Activated CD8-positive, alpha-beta memory T cell treated with anti-CD3 and anti-CD28 coated beads, Interleukin-2, amount 50 U/mL, for 24 hours (primary cell): ENCODE results near the gene FBP2.

Source experiments
- DNase-seq: peaks from one replicate; pipeline ENCODE4 v3.0.0-alpha.2; 2020; ENCODE audit errors: extremely low read depth

Gene FBP2

GRCh38 chr9:94593459-94594345 lies at the start of gene FBP2:
TSS of gene FBP2 (minus strand) at chr9:94593824. CDS start at chr9:94593726, 98 bp downstream.
- no peak for DNase-seq

GRCh38 chr9:94643176-94643575 lies 49.6 kb upstream of the FBP2 start:
- DNase-seq = no peak

- DNase-seq = no peak
Observed at GRCh38 chr9:94642501-94642900, 48.9 kb upstream of the FBP2 start.

- no peak for DNase-seq
Observed at GRCh38 chr9:94639999-94640376, 46.4 kb upstream of the FBP2 start.

GRCh38 chr9:94639061-94639998 lies 45.7 kb upstream of the FBP2 start, which contains the start of gene FBP1:
TSS of gene FBP1 (minus strand) at chr9:94639518. CDS start at chr9:94639310, 208 bp downstream.
- no peak for DNase-seq

- DNase-seq = no peak
Observed at GRCh38 chr9:94638335-94639060, 44.9 kb upstream of the FBP2 start.

GRCh38 chr9:94632737-94633136 lies 39.1 kb upstream of the FBP2 start:
- no peak for DNase-seq

- DNase-seq = no peak
Observed at GRCh38 chr9:94631599-94631998, 38.0 kb upstream of the FBP2 start.

GRCh38 chr9:94630833-94631232 lies 37.2 kb upstream of the FBP2 start:
- no peak for DNase-seq

GRCh38 chr9:94630281-94630680 lies 36.7 kb upstream of the FBP2 start:
- no peak for DNase-seq

GRCh38 chr9:94627287-94627686 lies 33.7 kb upstream of the FBP2 start:
- no peak for DNase-seq

- no peak for DNase-seq
Observed at GRCh38 chr9:94625835-94626234, 32.2 kb upstream of the FBP2 start.

- DNase-seq = no peak
Observed at GRCh38 chr9:94624629-94625028, 31.0 kb upstream of the FBP2 start.

- DNase-seq = no peak
Observed at GRCh38 chr9:94623253-94623652, 29.6 kb upstream of the FBP2 start.

GRCh38 chr9:94622087-94622800 lies 28.6 kb upstream of the FBP2 start:
- DNase-seq = no peak

GRCh38 chr9:94619026-94619425 lies 25.4 kb upstream of the FBP2 start:
- no peak for DNase-seq

- DNase-seq = no peak
Observed at GRCh38 chr9:94613003-94613402, 19.4 kb upstream of the FBP2 start.

GRCh38 chr9:94612071-94612470 lies 18.4 kb upstream of the FBP2 start:
- no peak for DNase-seq

GRCh38 chr9:94611638-94612068 lies 18.0 kb upstream of the FBP2 start:
- DNase-seq = peak; percentile 18

GRCh38 chr9:94610181-94610606 lies 16.6 kb upstream of the FBP2 start:
- no peak for DNase-seq

GRCh38 chr9:94607423-94607691 lies 13.7 kb upstream of the FBP2 start:
- DNase-seq = no peak
